HepG2 (cell line): Measurements from ENCODE around the gene CRYZL1. TPM values are rescaled to one million over a fixed set of nuclear protein-coding genes. Genes with fewer than 3 reads are reported as not detected.
A peak's percentile ranks its signal among the peaks of the same experiment; 100 is the strongest.

Source experiments
- ATF1 ChIP-seq: IDR thresholded peaks from 2 replicates; pipeline ENCODE4 v1.6.1; 2016; ENCODE audit warnings: mild to moderate bottlenecking, control low read depth
- CREM ChIP-seq, 2 experiments: sonication (generic) in 1 of 2; formaldehyde crosslinking in 1 of 2; IDR thresholded peaks; 2 replicates each; pipeline versions ENCODE4 v1.4.0 to v1.6.1; 2016 to 2020; ENCODE audit warnings: antibody characterized with exemption in 1 of 2, mild to moderate bottlenecking in 1 of 2, missing genetic modification reagents in 1 of 2
- HNRNPK ChIP-seq: fragments of 200-400 bp; formaldehyde crosslinking; IDR thresholded peaks from 2 replicates; pipeline ENCODE4 v1.6.1; 2018; ENCODE audit warnings: low read length, low read depth, moderate library complexity, mild to moderate bottlenecking; ENCODE audit not compliant: poor library complexity, severe bottlenecking
- RCOR2 ChIP-seq: IDR thresholded peaks from 2 replicates; pipeline ENCODE4 v1.6.1; 2016; ENCODE audit warnings: missing biosample characterization, missing genetic modification reagents
- ZHX1 ChIP-seq: sonication (generic); formaldehyde crosslinking; IDR thresholded peaks from 2 replicates; pipeline ENCODE4 v1.8.1; 2022; ENCODE audit warnings: low read depth, mild to moderate bottlenecking, missing genetic modification reagents
- polyA plus RNA-seq, 8 experiments: library from polyadenylated mRNA; depleted of rRNA in 3 of 8; stranded (reverse) in 7 of 8; unstranded in 1 of 8; fragments of >200 nt; fragmentation: Illumina TruSeq in 4 of 8; extraction: Trizol in 4 of 8; gene quantifications; 2 replicates each; pipeline versions ENCODE4 v1.2.1 to v1.2.3, GENCODE V29; 2011 to 2016; ENCODE audit warnings: low read depth in 4 of 8, missing spikeins in 1 of 8, mixed read lengths in 1 of 8; ENCODE audit not compliant: insufficient read depth in 1 of 8
- total RNA-seq, 5 experiments: library from RNA; depleted of rRNA; stranded (reverse); fragments of >200 nt; fragmentation: Illumina TruSeq; extraction: Trizol; gene quantifications; 2 replicates each; pipeline ENCODE4 v1.2.3, GENCODE V29; 2016; ENCODE audit warnings: low read depth in 1 of 5
- TF ChIP-seq, protein P1 (sequence below): sonication (generic); formaldehyde crosslinking; IDR thresholded peaks from 2 replicates; pipeline ENCODE4 v1.4.0; 2020; ENCODE audit warnings: missing genetic modification reagents, borderline replicate concordance

The CRYZL1 gene
- total and polyA plus RNA-seq, 2 of the 13 experiments (the other 11 are each of a cell fraction or from before 2014, with no cell fraction given): 20.3 to 27.7 TPM

GRCh38 chr21:33552093-33552998 is 89.2 kb downstream of the CRYZL1 start (continued):
- TF ChIP-seq, protein P1, sequence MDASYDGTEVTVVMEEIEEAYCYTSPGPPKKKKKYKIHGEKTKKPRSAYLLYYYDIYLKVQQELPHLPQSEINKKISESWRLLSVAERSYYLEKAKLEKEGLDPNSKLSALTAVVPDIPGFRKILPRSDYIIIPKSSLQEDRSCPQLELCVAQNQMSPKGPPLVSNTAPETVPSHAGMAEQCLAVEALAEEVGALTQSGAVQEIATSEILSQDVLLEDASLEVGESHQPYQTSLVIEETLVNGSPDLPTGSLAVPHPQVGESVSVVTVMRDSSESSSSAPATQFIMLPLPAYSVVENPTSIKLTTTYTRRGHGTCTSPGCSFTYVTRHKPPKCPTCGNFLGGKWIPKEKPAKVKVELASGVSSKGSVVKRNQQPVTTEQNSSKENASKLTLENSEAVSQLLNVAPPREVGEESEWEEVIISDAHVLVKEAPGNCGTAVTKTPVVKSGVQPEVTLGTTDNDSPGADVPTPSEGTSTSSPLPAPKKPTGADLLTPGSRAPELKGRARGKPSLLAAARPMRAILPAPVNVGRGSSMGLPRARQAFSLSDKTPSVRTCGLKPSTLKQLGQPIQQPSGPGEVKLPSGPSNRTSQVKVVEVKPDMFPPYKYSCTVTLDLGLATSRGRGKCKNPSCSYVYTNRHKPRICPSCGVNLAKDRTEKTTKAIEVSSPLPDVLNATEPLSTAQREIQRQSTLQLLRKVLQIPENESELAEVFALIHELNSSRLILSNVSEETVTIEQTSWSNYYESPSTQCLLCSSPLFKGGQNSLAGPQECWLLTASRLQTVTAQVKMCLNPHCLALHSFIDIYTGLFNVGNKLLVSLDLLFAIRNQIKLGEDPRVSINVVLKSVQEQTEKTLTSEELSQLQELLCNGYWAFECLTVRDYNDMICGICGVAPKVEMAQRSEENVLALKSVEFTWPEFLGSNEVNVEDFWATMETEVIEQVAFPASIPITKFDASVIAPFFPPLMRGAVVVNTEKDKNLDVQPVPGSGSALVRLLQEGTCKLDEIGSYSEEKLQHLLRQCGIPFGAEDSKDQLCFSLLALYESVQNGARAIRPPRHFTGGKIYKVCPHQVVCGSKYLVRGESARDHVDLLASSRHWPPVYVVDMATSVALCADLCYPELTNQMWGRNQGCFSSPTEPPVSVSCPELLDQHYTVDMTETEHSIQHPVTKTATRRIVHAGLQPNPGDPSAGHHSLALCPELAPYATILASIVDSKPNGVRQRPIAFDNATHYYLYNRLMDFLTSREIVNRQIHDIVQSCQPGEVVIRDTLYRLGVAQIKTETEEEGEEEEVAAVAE (CRISPR knock-in tag): no peak
- TF ChIP-seq HNRNPK (no peak), RCOR2 (CRISPR knock-in tag) (no peak), CREM (IDR thresholded peaks at IDR 0.05) (peak; percentile 45; the same call in 1 of the 2 replicates), CREM (CRISPR knock-in tag; IDR thresholded peaks at IDR 0.05) (no peak), ATF1 (CRISPR knock-in tag) (peak; percentile 36; the same call in 1 of the 2 replicates), ZHX1 (CRISPR knock-in tag) (0 out of 2 replicates have a peak, but pooled peaks have one; percentile 29)
- TF ChIP-seq, all 625 proteins: peak for 21
